Stimulated activated CD4-positive, alpha-beta T cell treated with anti-CD3 and anti-CD28 coated beads, TNF-alpha, amount 100 ng/mL, for 24 hours (primary cell): ENCODE results near the gene BCL7B.
"Not testable (repeated sequence)": the region's sequence is repeated elsewhere in the genome, so short reads cannot be mapped to it uniquely, and the experiment has no call there.

Experiments used
- DNase-seq, 3 experiments: peaks; one replicate each; pipeline ENCODE4 v3.0.0-alpha.2; 2020; ENCODE audit warnings: low read depth in 3 of 3

Gene BCL7B

DNA sequence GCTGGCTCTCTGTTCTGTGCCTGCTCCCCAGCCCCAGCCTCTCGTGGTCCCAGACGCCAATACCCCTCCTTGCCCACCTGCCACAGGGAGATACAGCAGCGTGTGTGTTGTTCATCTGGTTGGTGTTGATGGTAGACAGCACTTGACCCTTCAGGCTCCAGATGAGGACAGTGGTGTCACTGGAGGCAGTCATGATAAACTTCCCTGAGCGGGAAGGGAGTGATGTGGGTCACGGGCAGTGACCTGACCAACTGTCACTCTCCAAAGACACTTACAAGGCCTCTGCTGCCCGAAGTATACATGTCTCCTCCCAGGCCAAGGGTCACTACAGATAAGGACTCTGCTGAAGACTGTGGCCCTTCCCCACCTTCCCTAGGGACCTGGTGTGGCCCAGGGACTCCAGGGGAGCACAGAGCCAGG is 15.3 kb upstream of the BCL7B start:
- DNase-seq, result no peak

DNA sequence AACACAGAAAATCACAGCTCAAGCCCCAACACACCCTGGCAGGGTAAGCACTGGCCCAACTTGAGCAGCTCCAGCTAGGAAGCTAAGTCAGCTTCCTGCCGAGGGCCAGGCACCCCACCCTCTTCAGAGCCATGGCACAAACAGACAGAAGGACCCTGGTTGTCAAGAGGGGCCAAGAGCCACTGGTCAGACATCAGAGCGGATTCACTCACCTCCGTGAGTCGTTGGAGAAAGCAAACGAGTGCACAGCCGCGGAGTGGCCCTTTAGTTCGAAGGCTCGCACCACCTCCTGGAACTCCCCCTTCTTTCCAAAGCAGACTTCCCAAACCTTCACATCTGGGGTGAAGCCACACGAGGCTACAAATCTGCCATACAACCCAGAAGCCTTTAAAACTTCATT is 13.5 kb upstream of the BCL7B start:
- no peak for DNase-seq

DNA sequence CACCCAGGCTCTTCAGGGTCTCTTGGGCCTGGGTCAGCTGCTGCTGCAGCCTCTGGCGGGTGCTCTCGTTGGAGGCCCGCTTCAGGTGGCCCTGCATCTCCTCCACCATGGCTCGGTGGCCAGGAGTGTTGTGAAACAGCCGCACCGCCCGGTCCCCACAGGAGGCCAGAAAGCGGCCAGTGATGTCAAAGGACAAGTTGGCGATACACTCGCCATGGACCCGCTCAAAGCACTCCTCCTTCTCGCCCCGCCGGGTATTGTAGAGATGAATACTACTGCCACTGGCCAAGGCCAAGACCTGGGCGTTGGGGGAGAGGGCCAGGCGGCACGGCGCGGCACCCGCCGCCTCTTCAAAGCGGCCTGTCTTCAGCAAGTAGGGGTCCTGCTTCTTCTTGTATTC is 13.0 kb upstream of the BCL7B start:
- no peak for DNase-seq

DNA sequence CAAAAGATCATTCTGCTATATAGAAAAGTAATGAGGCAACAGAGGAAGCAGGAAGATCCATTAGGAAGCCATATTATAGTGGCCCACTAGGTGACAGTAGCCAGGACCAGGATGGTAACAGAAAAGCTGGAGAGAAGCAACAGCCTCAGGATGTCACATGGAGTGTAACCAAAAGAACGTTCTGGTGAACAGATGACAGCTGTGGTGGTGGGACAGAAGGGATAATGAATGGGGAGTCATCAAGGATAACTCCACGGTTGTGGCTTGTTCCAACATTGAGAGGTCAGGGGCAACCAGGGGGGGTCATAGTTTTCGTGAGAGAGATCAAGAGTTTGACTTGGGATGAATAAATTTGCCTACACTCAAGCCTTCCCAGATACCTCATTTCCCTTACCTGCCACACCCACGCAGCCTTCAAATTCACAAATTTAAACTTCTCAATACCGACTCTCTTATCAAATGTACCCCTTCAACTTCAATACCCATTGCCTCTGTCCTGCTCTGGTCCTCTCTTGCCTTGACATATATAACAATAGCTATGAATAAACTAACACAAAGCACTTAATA is 11.6 kb upstream of the BCL7B start:
- DNase-seq, result no peak

DNA sequence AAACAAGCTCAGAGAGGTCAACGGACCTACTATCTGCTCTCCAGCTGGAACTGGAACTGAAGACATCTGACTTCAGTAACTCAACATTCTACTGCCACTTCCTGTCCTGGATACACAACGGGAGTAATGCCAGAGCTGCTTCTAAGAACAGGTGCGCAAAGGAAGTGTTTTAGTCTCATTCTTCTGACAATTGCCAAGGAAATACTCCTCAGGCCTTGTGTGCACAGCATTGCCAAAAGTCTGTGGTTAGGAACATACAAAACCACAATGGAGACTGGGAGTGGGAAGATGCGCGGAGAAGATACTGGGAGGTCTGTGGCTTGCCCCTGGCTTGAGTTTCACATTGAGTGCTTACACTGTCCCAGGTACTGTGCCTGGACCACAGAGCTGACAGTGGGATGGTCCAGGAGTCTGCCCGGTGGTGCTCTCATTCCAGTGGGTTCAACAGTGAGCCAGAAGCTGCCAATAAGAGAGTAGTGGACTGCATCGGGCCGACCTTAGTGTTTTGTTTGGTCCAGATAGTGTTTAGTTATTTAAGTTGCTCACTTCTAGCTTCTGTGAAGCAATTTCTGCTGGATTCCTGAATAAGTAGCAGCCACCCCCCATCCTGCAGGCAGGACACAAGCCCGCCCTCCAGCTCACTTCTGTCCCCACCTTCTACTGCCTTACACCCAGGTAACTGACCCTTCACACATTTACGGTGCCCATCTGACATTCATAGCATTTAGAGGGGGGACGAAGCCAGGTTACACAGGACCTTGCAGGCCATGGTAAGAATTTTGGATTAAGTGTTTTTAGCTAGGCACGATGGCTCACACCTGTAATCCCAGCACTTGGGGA is 10.6 kb upstream of the BCL7B start:
- no peak for DNase-seq

DNA sequence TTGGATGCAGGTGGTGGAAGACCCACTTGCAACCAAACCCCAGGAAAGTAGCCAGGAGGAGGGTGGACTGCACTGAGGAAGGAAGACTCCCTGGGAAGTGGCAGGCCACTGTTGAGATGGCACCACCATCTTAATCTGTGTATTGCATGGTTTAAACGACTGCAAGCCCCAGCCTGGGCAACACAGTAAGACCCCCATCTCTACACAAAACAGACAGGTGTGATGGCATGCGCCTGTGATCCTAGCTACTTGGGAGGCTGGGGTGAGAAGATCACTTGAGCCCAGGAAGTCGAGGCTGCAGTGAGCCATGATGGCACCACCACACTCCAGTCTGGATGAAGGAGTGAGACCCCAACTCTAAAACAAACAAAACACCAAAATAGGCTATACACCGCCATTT is 9.7 kb upstream of the BCL7B start:
- DNase-seq, result no peak

DNA sequence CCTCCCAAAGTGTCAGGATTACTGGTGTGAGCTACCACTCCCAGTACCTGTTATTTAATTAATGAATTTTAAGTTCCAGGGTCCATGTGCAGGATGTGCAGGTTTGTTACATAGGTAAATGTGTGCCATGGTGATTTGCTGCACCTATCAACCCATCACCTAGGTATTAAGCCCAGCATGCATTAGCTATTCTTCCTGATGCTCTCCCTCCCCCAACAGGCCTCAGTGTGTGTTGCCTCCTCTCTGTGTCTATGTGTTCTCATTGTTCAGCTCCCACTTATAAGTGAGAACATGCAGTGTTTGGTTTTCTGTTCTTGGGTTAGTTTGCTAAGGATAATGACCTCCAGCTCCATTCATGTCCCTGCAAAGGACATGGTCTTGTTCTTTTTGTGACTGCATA is 8.9 kb upstream of the BCL7B start:
- not testable (repeated sequence) for DNase-seq

DNA sequence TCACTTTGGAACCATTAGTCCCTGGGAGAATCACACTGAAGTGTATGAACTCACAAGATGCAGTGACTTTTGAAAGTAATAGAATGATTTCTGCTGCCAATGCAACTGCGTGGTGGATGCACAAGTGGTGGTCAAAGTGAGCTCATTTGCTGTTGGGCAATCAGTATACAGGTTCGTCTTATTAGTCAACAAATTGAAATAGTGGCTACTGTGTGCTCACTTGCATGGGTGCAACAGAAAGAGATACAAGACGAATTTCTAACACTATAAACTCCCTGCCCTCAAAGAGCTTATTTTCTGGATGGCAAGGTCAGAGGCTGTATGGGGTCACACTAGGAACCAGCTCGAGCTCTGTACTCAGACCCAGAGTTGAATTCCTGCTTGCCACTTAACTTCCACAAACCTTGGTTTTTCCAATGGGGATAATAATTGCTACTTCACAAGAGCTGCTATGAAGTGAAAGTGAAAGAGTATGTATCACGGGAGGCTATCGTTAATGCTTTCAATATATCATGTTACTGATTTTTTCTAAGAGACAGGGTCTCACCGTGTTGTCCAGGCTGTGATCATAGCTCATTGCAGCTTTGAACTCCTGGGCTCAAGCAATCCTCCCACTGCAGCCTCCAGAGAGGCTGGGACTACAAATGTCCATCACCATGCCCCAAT is 8.3 kb upstream of the BCL7B start:
- no peak for DNase-seq

DNA sequence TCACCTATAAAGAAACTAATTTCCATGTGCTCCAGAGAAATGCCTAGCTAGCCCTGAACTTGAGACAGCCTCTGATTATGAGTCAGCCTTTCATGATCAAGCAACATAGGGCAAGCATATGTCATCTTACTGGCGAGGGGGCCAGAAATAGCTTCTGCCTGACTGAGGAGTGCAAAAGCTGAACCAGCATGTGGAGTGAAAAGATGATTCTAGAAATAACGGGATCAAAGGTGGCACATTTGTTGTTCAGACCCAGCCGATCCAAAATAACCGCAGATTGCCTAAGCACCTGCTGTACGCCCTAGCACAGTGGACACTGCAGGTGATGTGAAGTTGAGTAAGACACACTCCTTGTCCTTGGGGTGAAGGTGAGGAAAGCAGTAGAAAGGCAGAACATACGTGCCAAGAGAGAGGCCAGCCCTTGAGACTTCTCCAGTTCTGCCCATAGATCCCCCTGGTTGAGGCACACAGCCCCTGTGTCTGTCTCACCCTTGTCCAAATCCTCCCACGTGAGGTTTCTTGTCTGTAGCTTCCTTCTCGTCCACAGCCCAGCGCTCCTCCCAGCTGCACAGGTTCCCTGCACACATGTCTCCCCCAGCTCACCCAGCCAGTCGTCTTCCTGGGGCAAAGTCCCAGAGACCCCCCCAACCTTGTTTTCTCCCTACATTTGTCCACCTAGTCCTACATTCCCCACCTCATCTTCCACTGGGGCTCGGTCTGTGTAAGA is 2.8 kb upstream of the BCL7B start:
- DNase-seq, result no peak

DNA sequence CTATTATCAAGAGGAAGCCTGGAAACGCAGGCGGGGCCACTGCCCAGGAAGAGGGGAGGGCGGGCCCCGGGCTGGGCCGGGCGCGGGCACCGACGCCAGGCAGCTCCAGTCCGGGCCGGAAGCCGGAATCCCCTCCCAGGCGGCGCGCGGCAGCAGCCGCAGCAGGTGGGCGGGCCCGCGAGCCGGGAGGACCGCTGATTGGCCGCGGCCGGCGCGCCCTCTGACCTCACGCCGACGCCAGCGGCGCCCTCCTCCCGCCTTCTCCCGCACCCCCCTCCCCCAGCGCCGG is 438 bp downstream of the BCL7B start:
- peak; percentile 78 to 92 (median 82) for DNase-seq

DNA sequence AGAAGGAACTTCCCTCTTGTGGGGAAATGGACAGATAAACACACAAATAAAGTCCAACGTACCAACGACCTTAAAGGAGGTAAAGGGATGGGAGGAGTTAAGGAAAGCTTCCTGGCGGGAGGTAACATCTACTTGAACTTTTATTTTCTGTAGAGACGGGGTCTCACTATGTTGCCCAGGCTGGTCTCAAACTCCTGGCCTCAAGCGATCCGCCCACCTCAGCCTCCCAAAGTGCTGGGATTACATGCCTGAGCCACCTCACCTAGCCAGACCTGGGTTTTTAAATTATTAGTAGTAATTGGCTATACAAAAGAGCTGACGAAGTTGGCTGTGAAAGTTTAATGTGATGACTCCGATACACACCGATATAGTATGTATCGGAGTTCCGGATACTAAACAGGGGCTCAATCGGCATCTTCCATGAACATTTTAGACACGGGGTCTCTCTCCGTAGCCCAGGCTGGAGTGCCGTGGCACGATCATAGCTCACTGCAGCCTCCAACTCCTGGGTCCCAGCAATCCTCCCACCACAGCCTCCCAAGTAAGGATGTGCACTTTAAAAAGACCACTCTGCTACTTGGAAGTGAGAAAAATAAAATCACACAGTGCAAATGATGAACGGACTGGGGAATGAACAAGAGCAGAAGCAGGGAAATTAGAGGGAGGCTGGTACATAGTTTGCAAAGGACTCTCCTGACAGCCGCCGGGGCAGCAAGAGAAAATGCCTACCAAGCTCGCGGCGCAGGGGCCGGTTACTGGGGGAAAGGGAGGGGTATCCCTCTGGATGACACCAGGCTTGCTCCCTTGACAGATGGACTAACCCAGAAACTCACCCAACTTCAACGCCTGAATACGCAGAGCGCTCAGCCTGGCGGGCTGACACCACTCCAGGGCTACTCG is 1.0 kb downstream of the BCL7B start:
- no peak for DNase-seq

DNA sequence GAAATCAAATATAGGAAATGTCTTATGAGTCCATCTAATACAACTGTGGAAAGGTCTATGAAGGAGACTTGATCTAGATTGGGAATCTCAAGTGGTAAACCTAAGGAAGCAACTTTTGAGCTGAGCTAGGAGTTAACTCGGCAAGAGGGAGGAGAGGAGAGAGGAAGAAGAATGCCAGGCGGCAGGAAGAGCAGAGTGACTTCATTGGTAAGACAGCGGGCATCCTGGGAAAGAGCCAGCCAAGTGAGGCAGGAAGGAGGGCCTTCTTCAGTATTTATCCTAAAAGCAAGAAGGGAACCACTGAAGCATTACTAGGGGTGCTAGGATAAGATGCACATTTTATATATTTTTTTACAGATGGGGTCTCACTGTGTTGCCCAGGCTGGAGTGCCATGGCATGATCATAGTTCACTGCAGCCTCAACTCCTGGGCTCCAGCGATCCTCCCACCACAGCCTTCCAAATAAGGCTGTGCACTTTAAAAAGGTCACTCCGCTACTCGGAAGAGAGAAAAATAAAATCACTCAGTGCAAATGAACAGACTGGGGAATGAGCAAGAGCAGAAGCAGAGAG is 2.0 kb downstream of the BCL7B start:
- DNase-seq, result no peak

DNA sequence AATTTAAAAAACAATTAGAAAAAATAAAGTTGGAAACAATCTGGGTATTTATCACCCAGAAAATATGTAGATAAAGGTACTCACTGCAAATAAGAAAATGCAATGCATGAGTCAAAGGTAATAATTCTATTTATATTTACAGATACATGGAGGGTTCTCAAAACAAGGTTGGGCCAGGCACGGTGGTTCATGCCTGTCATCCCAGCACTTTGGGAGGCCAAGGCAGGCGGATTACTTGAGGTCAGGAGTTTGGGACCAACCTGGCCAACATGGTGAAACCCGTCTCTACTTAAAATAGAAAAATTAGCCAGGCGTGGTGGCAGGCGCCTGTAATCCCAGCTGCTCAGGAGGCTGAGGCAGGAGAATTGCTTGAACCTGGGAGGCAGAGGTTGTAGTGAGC is 7.4 kb downstream of the BCL7B start:
- not testable (repeated sequence) for DNase-seq

DNA sequence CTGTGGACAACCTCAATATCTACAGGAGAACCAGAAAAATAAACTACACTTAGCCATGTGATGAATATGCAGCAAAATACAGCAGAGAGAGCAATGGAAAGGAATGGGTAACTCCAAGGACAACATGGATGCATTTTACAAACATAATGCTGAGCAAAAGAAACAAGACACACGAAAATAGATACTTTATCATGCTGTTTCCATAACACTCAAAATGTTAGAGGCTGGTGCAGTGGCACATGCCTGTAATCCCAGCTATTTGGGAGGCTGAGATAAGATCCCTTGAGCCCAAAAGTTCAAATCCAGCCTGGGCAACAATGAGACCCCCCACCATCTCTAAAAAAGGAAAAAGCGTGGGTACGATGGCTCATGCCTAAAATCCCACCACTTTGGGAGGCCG is 8.3 kb downstream of the BCL7B start:
- DNase-seq, result no peak

DNA sequence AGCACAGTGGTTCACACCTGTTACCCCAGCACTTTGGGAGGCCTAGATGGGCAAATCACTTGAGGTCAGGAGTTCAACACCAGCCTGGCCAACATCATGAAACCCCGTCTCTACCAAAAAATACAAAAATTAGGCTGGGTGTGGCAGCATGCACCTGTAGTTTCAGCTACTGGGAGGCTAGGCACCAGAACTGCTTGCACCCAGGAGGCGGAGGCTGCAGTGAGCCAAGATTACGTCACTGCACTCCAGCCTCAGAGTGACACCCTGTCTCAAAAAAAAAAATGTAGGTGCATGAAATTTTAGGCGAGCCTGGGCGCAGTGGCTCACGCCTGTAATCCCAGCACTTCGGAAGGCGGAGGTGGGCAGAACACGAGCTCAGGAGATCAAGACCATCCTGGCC is 9.6 kb downstream of the BCL7B start:
- no peak for DNase-seq

DNA sequence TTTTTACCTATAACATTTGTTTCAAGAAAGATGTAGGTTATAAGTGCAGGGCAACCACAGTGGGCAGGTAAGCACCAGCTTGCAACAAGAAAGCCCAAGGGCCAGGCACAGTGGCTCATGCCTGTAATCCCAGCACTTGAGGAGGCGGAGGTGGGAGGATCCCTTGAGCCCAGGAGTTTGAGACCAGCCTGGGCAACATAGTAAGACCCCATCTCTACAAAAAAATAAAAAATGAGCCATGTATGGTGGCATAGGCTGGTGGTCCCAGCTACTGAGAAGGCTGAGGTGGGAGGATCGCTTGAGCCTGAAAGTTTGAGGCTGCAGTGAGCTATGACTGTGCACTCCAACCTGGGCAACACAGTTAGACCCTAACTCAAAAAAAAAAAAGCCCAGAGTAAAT is 12.8 kb downstream of the BCL7B start:
- no peak for DNase-seq

DNA sequence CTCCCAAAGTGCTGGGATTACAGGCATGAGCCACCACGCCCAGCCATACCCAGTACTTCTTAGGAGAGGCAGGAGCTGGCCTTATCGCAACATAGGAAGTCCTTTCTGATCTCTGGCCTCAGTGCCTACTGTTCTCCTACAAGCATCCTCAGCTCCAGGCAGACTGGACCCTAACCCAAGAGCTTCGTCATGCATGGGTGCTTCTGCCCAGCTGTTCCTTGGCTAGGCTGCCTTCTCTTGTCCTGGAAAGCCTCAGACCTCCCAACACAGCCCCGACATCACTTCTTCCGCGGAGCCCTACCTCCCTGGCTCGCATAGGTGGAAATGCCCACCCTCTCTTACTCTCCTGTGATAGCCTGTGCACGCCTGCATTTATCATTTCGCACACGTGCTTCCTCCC is 15.8 kb downstream of the BCL7B start:
- no peak for DNase-seq

DNA sequence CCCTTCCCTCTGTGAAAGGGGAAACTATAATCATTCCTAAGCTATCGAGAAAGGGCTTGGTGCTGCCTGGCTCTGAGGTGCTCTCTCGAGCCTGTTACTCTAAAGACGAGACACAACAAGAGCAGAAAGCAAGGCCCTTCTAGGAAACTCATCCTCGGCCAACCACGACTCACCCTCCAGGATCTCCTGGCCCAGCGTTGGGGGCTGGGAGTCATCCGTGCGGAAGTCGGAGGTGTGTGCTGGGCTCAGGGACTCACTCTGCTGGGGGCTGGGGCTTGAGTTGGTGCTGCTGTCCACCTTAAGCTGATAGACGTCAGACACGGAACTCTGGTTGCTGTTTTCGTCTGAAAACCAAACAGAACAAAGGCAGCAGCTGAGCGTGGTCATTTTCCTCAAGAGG is 17.8 kb downstream of the BCL7B start:
- no peak for DNase-seq

DNA sequence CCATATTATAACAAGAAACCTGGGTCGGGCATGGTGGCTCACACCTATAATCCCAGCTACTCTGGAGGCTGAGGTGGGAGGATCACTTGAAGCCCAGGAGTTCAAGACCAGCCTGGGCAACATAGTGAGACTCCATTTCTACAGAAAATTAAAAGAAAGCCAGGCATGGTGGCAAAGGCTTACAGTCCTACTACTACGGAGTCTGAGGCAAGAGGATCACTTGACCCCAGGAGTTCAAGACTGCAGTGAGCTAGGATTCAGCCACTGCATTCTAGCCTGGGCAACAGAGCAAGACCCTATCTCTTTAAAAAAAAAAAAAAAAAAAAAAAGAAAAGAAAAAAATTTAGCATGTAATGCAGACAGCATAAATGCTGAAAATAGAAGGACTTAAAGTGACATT is 19.0 kb downstream of the BCL7B start:
- not testable (repeated sequence) for DNase-seq

DNA sequence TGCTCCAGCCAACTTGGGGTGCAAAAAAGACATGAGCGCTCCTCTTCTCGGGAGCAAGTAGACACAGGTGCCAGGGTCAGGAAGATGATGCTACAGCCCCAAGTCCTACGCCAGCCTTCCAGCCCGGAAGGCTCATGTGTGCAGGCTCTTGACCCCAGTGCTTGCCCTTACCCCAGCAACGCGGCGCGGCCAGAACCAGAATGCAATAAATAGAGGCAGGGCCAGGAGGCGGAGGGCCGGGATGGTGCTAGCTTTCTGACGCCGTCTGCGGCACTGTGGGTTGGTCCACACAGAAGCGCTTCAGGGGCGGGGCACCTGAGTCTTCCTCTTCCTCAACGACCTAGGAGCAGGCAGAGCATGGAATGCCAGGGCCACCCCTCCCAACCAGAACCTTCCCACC is 20.4 kb downstream of the BCL7B start:
- DNase-seq, result no peak

DNA sequence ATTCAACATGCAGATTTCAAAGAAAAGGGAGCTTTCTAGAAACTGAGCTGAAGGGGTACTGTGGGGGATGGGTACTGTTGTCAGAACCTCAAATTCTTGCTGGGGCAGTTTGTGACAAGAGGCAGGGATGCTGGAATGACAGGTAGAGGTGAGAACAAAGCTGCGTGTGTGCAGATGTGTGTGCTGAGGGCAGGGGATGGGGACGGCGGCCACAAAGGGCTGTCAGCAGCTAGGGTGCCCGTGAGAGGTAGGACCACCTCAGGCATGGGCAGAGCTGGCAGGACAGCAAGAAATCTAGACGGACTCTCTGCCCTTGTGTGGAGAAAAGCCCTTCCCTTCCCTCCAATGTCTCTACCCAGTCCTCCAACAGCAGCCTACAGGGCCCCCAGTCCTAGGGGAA is 21.0 kb downstream of the BCL7B start:
- DNase-seq, result no peak
